GM18499 (cell line): ENCODE results near the gene CAGE1.

ENCODE experiments used
- ATAC-seq: cut with Tn5 transposase; IDR thresholded peaks from one replicate; pipeline ENCODE4 v1.9.1; 2021; ENCODE audit warnings: moderate number of reproducible peaks; ENCODE audit not compliant: insufficient read depth, unreplicated experiment

The CAGE1 gene

GRCh38 chr6:7389451-7390225, at the start of gene CAGE1, which contains the start of gene RIOK1:
Gene CAGE1 (minus strand): TSS chr6:7389742. CDS start chr6:7387173, 2,569 bp downstream.
Gene RIOK1 (plus strand): TSS chr6:7389808. CDS start chr6:7390003, 195 bp downstream.
- ATAC-seq: peak; percentile 87

- no peak for ATAC-seq
These were observed 49.7 kb upstream of the CAGE1 start for GRCh38 chr6:7439228-7439627.

- ATAC-seq: no peak
These were observed 48.5 kb upstream of the CAGE1 start for GRCh38 chr6:7438011-7438410.

- ATAC-seq: no peak
These were observed 45.1 kb upstream of the CAGE1 start for GRCh38 chr6:7434672-7435071.

- no peak for ATAC-seq
These were observed 43.6 kb upstream of the CAGE1 start for GRCh38 chr6:7433121-7433617.

GRCh38 chr6:7432391-7433120, 43.0 kb upstream of the CAGE1 start:
- no peak for ATAC-seq

GRCh38 chr6:7431674-7432390, 42.3 kb upstream of the CAGE1 start:
- no peak for ATAC-seq

GRCh38 chr6:7431313-7431673, 41.8 kb upstream of the CAGE1 start:
- ATAC-seq: no peak

- ATAC-seq: no peak
These were observed 37.1 kb upstream of the CAGE1 start for GRCh38 chr6:7426447-7427169.

GRCh38 chr6:7425808-7426190, 36.3 kb upstream of the CAGE1 start:
- ATAC-seq: no peak

GRCh38 chr6:7424967-7425807, 35.6 kb upstream of the CAGE1 start:
- ATAC-seq: no peak

- ATAC-seq: no peak
These were observed 34.5 kb upstream of the CAGE1 start for GRCh38 chr6:7424058-7424457.

- ATAC-seq: no peak
These were observed 31.5 kb upstream of the CAGE1 start for GRCh38 chr6:7421066-7421465.

- no peak for ATAC-seq
These were observed 29.5 kb upstream of the CAGE1 start for GRCh38 chr6:7419065-7419464.

- no peak for ATAC-seq
These were observed 28.8 kb upstream of the CAGE1 start for GRCh38 chr6:7418238-7418905.

- no peak for ATAC-seq
These were observed 28.1 kb upstream of the CAGE1 start for GRCh38 chr6:7417684-7418083.

- ATAC-seq: no peak
These were observed 25.3 kb upstream of the CAGE1 start for GRCh38 chr6:7414811-7415210.

GRCh38 chr6:7413151-7413823, 23.7 kb upstream of the CAGE1 start:
- no peak for ATAC-seq
